Endothelial cell of hepatic sinusoid (primary cell): ENCODE measurements around the gene DCLK2.

ENCODE experiments used
- in situ Hi-C: cut with HindIII; loops from 2 replicates; pipeline ENCODE4 v1.10.0; 2017; ENCODE audit warnings: low sequenced_read_pairs

DCLK2 gene

GRCh38 chr4:150078041-150078578 lies at the start of gene DCLK2:
Gene DCLK2 (plus strand): TSS chr4:150078445. CDS start chr4:150079028, 583 bp downstream.
- in situ Hi-C loops: no loop called here

GRCh38 chr4:150032541-150032940 lies 45.7 kb upstream of the DCLK2 start:
- in situ Hi-C loops: no loop called here

GRCh38 chr4:150033081-150033480 lies 45.2 kb upstream of the DCLK2 start:
- in situ Hi-C loops: no loop called here

- in situ Hi-C loops: no loop called here
Observed at GRCh38 chr4:150033901-150034300, 44.3 kb upstream of the DCLK2 start.

- in situ Hi-C loops: no loop called here
Observed at GRCh38 chr4:150037251-150037856, 40.9 kb upstream of the DCLK2 start.

- in situ Hi-C loops: no loop called here
Observed at GRCh38 chr4:150038335-150039076, 39.7 kb upstream of the DCLK2 start.

- in situ Hi-C loops: no loop called here
Observed at GRCh38 chr4:150039274-150040127, 38.7 kb upstream of the DCLK2 start.

GRCh38 chr4:150044517-150044916 lies 33.7 kb upstream of the DCLK2 start:
- in situ Hi-C loops: no loop called here

GRCh38 chr4:150045410-150045809 lies 32.8 kb upstream of the DCLK2 start:
- in situ Hi-C loops: no loop called here

GRCh38 chr4:150046728-150047217 lies 31.5 kb upstream of the DCLK2 start:
- in situ Hi-C loops: no loop called here

- in situ Hi-C loops: no loop called here
Observed at GRCh38 chr4:150047546-150047945, 30.7 kb upstream of the DCLK2 start.

- in situ Hi-C loops: no loop called here
Observed at GRCh38 chr4:150049682-150050081, 28.6 kb upstream of the DCLK2 start.

- in situ Hi-C loops: no loop called here
Observed at GRCh38 chr4:150050566-150050965, 27.7 kb upstream of the DCLK2 start.

GRCh38 chr4:150051111-150051510 lies 27.1 kb upstream of the DCLK2 start:
- in situ Hi-C loops: no loop called here

- in situ Hi-C loops: no loop called here
Observed at GRCh38 chr4:150055467-150055866, 22.8 kb upstream of the DCLK2 start.

GRCh38 chr4:150056569-150056968 lies 21.7 kb upstream of the DCLK2 start:
- in situ Hi-C loops: no loop called here

- in situ Hi-C loops: no loop called here
Observed at GRCh38 chr4:150061086-150061776, 17.0 kb upstream of the DCLK2 start.

GRCh38 chr4:150063128-150063527 lies 15.1 kb upstream of the DCLK2 start:
- in situ Hi-C loops: no loop called here

- in situ Hi-C loops: no loop called here
Observed at GRCh38 chr4:150065740-150066139, 12.5 kb upstream of the DCLK2 start.

- in situ Hi-C loops: no loop called here
Observed at GRCh38 chr4:150067859-150068258, 10.4 kb upstream of the DCLK2 start.
